H9 (cell line): ENCODE measurements around the gene GGA3. TPM values are rescaled to one million over a fixed set of nuclear protein-coding genes. Genes with fewer than 3 reads are reported as not detected.

Experiments
- DNase-seq: peaks from one replicate; pipeline ENCODE4 v3.0.0-alpha.2; 2017
- H2AFZ ChIP-seq: one replicate; pipeline ENCODE4 v1.6.1; 2013; ENCODE audit warnings: mild to moderate bottlenecking, low read length, control low read depth, moderate library complexity
- H2AK5ac ChIP-seq: 2 replicates; pipeline ENCODE4 v1.6.1; 2013; ENCODE audit warnings: low read length, control low read depth, mixed read lengths; ENCODE audit not compliant: insufficient read length
- H2BK120ac ChIP-seq: one replicate; pipeline ENCODE4 v1.6.1; 2013; ENCODE audit warnings: low read depth, mild to moderate bottlenecking, low read length, control low read depth, inconsistent platforms; ENCODE audit not compliant: poor library complexity, severe bottlenecking
- H2BK12ac ChIP-seq: 2 replicates; pipeline ENCODE4 v1.6.1; 2013; ENCODE audit warnings: low read length, control low read depth, mixed read lengths, low read depth; ENCODE audit not compliant: insufficient read length
- H2BK15ac ChIP-seq: 2 replicates; pipeline ENCODE4 v1.6.1; 2013; ENCODE audit warnings: low read depth, low read length, control low read depth
- H2BK20ac ChIP-seq: one replicate; pipeline ENCODE4 v1.6.1; 2013; ENCODE audit warnings: low read depth, mild to moderate bottlenecking, low read length, control low read depth, inconsistent platforms; ENCODE audit not compliant: poor library complexity, severe bottlenecking
- H2BK5ac ChIP-seq: 2 replicates; pipeline ENCODE4 v1.6.1; 2013; ENCODE audit warnings: low read length, control low read depth, mixed read lengths; ENCODE audit not compliant: insufficient read length
- H3K14ac ChIP-seq: 2 replicates; pipeline ENCODE4 v1.6.1; 2013; ENCODE audit warnings: low read length, control low read depth; ENCODE audit not compliant: insufficient read depth
- H3K18ac ChIP-seq: 2 replicates; pipeline ENCODE4 v1.6.1; 2013; ENCODE audit warnings: low read depth, mild to moderate bottlenecking, mixed read lengths, low read length, control low read depth; ENCODE audit not compliant: insufficient read length
- H3K23ac ChIP-seq: 2 replicates; pipeline ENCODE4 v1.6.1; 2013; ENCODE audit warnings: low read length, control low read depth, mixed read lengths, low read depth; ENCODE audit not compliant: insufficient read length
- H3K23me2 ChIP-seq: 2 replicates; pipeline ENCODE4 v1.6.1; 2013; ENCODE audit warnings: low read depth, mild to moderate bottlenecking, mixed read lengths, low read length, control low read depth; ENCODE audit not compliant: insufficient read length, poor library complexity, severe bottlenecking
- H3K27ac ChIP-seq: 2 replicates; pipeline ENCODE4 v1.5.1; 2013; ENCODE audit warnings: low read length, control low read depth, mixed read lengths, low read depth; ENCODE audit not compliant: insufficient read length
- H3K27me3 ChIP-seq: 2 replicates; pipeline ENCODE4 v1.6.1; 2013; ENCODE audit warnings: low read length, control low read depth, inconsistent platforms; ENCODE audit not compliant: insufficient read depth
- H3K4ac ChIP-seq: 2 replicates; pipeline ENCODE4 v1.6.1; 2013; ENCODE audit warnings: low read depth, mild to moderate bottlenecking, control low read depth, inconsistent platforms, low read length, moderate library complexity
- H3K4me1 ChIP-seq: 2 replicates; pipeline ENCODE4 v1.6.1; 2013; ENCODE audit warnings: low read length, control low read depth, inconsistent platforms; ENCODE audit not compliant: insufficient read depth
- H3K4me2 ChIP-seq: 2 replicates; pipeline ENCODE4 v1.6.1; 2013; ENCODE audit warnings: low read length, control low read depth, mixed read lengths; ENCODE audit not compliant: insufficient read length, insufficient read depth
- H3K56ac ChIP-seq: 2 replicates; pipeline ENCODE4 v1.6.1; 2013; ENCODE audit warnings: low read depth, mild to moderate bottlenecking, mixed read lengths, low read length, control low read depth; ENCODE audit not compliant: insufficient read length
- H3K79me1 ChIP-seq: 2 replicates; pipeline ENCODE4 v1.6.1; 2013; ENCODE audit warnings: low read depth, mild to moderate bottlenecking, moderate library complexity, low read length, control low read depth, inconsistent platforms; ENCODE audit not compliant: insufficient read depth, poor library complexity, severe bottlenecking
- H3K79me2 ChIP-seq: 2 replicates; pipeline ENCODE4 v1.6.1; 2013; ENCODE audit warnings: low read length, control low read depth, inconsistent platforms; ENCODE audit not compliant: insufficient read depth
- H3K9ac ChIP-seq: 2 replicates; pipeline ENCODE4 v1.6.1; 2013; ENCODE audit warnings: low read length, control low read depth, mixed read lengths; ENCODE audit not compliant: insufficient read length; ENCODE audit errors: extremely low read depth
- H3K9me3 ChIP-seq: one replicate; pipeline ENCODE4 v1.6.1; 2013; ENCODE audit warnings: low read depth, low read length, inconsistent platforms; ENCODE audit not compliant: control insufficient read depth
- H3T11ph ChIP-seq: one replicate; pipeline ENCODE4 v1.6.1; 2013; ENCODE audit warnings: mild to moderate bottlenecking, low read length, control low read depth, inconsistent platforms
- H4K20me1 ChIP-seq: one replicate; pipeline ENCODE4 v1.6.1; 2013; ENCODE audit not compliant: control insufficient read depth, insufficient read length, insufficient read depth
- H4K5ac ChIP-seq: 2 replicates; pipeline ENCODE4 v1.6.1; 2013; ENCODE audit warnings: low read depth, mild to moderate bottlenecking, mixed read lengths, low read length, control low read depth; ENCODE audit not compliant: insufficient read length
- H4K8ac ChIP-seq: replicated peaks from 2 replicates; pipeline ENCODE4 v1.6.1; 2013; ENCODE audit warnings: low read length, control low read depth, mixed read lengths, low read depth; ENCODE audit not compliant: insufficient read length
- H4K91ac ChIP-seq: 2 replicates; pipeline ENCODE4 v1.6.1; 2013; ENCODE audit warnings: low read depth, mild to moderate bottlenecking, moderate library complexity, mixed read lengths, low read length, control low read depth; ENCODE audit not compliant: insufficient read length
- H3K27ac Mint-ChIP-seq, 3 experiments: 2 replicates in 2 of 3; 3 replicates in 1 of 3; pipeline ENCODE4 v1.8.0; 2020 to 2021; ENCODE audit warnings: mixed read lengths in 3 of 3, mild to moderate bottlenecking in 1 of 3, moderate library complexity in 1 of 3
- H3K27me3 Mint-ChIP-seq: 2 replicates; pipeline ENCODE4 v1.8.0; 2021; ENCODE audit warnings: low read depth, mild to moderate bottlenecking, moderate library complexity, mixed read lengths
- H3K36me3 Mint-ChIP-seq, 3 experiments: 2 replicates in 2 of 3; 3 replicates in 1 of 3; pipeline ENCODE4 v1.8.0; 2020 to 2021; ENCODE audit warnings: low read depth in 3 of 3, mixed read lengths in 3 of 3; ENCODE audit not compliant: insufficient read depth in 1 of 3
- H3K4me1 Mint-ChIP-seq, 2 experiments: 2 replicates each; pipeline ENCODE4 v1.8.0; 2020; ENCODE audit warnings: mixed read lengths in 2 of 2
- H3K4me3 Mint-ChIP-seq, 2 experiments: 2 replicates in 1 of 2; 3 replicates in 1 of 2; pipeline ENCODE4 v1.8.0; 2020 to 2021; ENCODE audit warnings: mild to moderate bottlenecking in 2 of 2, mixed read lengths in 2 of 2, moderate library complexity in 1 of 2
- H3K9me3 Mint-ChIP-seq, 2 experiments: 2 replicates in 1 of 2; 3 replicates in 1 of 2; pipeline ENCODE4 v1.8.0; 2020; ENCODE audit warnings: mild to moderate bottlenecking in 2 of 2, mixed read lengths in 2 of 2, moderate library complexity in 1 of 2
- WGBS: extraction: QIAGEN DNeasy Blood & Tissue Kit; methylation state at CpG from one replicate; pipeline ENCODE4 v1.1.7; 2013; ENCODE audit warnings: missing lambda C conversion rate, low lambda C conversion rate, mixed read lengths; ENCODE audit not compliant: insufficient read length; ENCODE audit errors: extremely low coverage; 5-methylcytosine and 5-hydroxymethylcytosine counted together
- total RNA-seq: library from RNA; stranded (reverse); gene quantifications from 2 replicates; pipeline ENCODE4 v1.2.1, GENCODE V29; 2021
- TF ChIP-seq, protein P1 (sequence below): fragments of 200-600 bp; sonication (generic); conservative IDR thresholded peaks from 3 replicates; pipeline ENCODE4 v1.8.0; 2021; ENCODE audit warnings: antibody characterized with exemption, mild to moderate bottlenecking

The GGA3 gene
- total RNA-seq, 1 experiment from 2014 or later: 50.3 TPM

DNA sequence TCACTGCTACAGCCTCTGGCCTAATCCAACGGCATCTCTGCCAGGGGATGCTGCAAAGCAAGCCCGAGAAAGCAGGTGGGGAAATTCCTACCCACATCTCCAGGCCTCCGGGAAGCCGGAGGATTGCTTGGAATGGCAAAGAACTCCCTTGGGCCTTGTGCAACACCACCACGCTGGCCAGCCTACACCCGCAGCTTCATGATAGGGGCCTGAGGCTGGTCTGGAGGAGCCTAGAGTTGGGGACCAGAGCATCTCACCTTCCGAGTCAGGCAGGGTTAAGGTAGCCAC is 20.3 kb downstream of the GGA3 start:
- Histone ChIP-seq H3K27me3 (no peaks in the 10 kb centered on the region), H3K23me2 (no peaks in the 10 kb centered on the region), H2BK20ac (no peak overlapping the region), H4K8ac (no peak overlapping the region), H3K79me2 (no peaks in the 10 kb centered on the region), H2BK15ac (no peak overlapping the region), H3K23ac (no peak overlapping the region), H3K4me1 (no peaks in the 10 kb centered on the region), H3K27ac (no peak overlapping the region), H3K9me3 (no peaks in the 10 kb centered on the region), H3K18ac (no peak overlapping the region), H3K56ac (no peak overlapping the region), H3T11ph (no peak overlapping the region), H3K79me1 (no peaks in the 10 kb centered on the region), H3K4ac (no peak overlapping the region), H2AK5ac (no peak overlapping the region), H3K4me2 (no peak overlapping the region), H4K91ac (no peak overlapping the region), H2BK12ac (no peak overlapping the region), H2BK5ac (no peak overlapping the region), H3K9ac (no peak overlapping the region), H2AFZ (no peak overlapping the region), H4K5ac (no peak overlapping the region), H2BK120ac (no peak overlapping the region), H3K14ac (no peak overlapping the region), H4K20me1 (peaks cover 4% of the 10 kb centered on the region)
- DNase-seq: no peak
- WGBS: no CpG with 5 or more reads among the region's 7 CpGs
- Mint-ChIP-seq H3K27ac (peak overlapping the region in 2 of 3 experiments; percentile 81 to 86; a peak in 2 of 7 replicates), H3K9me3 (no peaks in the 10 kb centered on the region), H3K36me3 (peaks cover 37 to 86% (median 84%) of the 10 kb centered on the region in 3 experiments; a peak in 6 of 7 replicates), H3K4me3 (no peak overlapping the region), H3K4me1 (peaks cover 8 to 15% of the 10 kb centered on the region in 2 experiments), H3K27me3 (no peaks in the 10 kb centered on the region)
- TF ChIP-seq, protein P1, sequence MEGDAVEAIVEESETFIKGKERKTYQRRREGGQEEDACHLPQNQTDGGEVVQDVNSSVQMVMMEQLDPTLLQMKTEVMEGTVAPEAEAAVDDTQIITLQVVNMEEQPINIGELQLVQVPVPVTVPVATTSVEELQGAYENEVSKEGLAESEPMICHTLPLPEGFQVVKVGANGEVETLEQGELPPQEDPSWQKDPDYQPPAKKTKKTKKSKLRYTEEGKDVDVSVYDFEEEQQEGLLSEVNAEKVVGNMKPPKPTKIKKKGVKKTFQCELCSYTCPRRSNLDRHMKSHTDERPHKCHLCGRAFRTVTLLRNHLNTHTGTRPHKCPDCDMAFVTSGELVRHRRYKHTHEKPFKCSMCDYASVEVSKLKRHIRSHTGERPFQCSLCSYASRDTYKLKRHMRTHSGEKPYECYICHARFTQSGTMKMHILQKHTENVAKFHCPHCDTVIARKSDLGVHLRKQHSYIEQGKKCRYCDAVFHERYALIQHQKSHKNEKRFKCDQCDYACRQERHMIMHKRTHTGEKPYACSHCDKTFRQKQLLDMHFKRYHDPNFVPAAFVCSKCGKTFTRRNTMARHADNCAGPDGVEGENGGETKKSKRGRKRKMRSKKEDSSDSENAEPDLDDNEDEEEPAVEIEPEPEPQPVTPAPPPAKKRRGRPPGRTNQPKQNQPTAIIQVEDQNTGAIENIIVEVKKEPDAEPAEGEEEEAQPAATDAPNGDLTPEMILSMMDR: no peak
